Measurements from ENCODE around the gene TMC3.

The TMC3 gene

DNA sequence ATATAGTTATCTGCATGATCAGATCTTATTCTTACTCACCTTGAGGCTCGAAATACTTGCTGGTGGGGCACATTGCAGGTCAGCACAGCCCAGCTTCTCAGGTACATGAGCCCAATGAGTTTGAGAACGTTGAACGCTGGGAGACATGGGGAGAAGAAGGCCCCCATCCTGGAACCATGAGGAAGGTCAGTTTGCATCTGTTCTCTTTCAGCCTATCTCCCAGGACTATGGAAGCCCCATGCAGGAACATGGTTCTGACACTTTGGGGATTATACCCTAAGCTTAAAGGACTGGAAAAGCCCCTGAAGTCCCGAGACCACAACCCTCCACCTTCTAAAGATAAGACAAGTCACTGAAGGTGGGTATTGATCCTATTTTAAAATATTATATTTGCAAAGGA lies 32.7 kb downstream of the TMC3 start:
- no peak for DNase-seq

- DNase-seq = no peak
These were observed 34.2 kb downstream of the TMC3 start for GRCh38 chr15:81339851-81340250.

DNA sequence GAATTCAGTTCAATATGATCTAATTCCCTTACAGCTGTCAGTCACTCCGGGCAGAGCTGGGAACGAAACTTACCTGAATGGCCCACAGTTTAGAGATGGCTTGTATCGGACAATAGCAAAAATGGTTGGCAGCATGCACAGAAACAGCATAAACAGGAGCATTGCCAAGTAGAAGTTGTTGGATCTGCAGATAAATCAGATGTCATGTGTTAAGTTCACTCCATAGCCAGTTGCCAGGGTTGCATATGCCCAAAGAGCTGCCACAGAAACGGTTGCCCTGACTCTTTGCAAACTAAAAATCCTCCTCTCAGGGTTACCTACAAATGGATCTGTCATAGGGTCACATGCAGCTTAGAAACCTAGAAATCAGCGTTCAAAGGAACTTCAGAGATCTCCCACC lies 34.7 kb downstream of the TMC3 start:
- DNase-seq = no peak

GRCh38 chr15:81338170-81339007 lies 35.6 kb downstream of the TMC3 start:
- no peak for DNase-seq

GRCh38 chr15:81337713-81338157 lies 36.3 kb downstream of the TMC3 start:
- no peak for DNase-seq

DNA sequence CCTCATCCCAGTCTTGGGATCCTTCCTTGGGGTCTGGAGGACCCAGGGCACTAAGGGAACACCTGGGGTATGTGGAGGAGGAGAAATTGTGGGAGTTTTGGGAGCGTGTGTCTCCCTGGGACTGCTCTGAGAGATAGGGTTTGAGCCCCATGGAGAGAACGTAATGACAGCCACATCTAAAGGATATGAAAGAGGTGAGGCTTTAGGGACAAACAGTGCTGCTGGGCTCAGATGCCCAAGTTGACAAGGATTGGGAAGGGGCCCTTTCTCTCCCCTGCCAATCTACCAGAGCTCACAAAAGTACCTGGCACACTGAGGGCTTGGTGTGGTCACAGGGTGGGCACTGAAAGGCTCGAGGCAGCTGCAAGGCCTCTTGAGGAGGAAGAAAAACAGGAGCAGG lies 36.8 kb downstream of the TMC3 start:
- DNase-seq = no peak

DNA sequence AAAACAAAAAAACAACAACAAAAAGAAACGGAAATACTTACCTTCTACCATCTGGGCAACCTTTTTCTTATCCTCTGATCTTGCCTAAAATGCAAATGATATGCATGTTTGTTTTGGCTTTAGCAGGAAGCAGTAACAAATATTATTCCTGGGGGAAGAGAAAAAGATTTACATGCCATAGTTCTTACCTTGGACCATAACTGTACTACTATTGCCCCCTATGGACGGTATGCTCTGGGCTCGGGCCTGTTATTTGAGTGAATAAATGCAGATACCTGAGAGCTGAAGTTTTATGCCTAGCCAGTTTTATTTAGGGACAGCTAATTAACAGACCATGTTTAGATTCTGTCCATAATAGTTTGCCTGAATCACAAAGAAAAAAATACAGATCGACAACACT lies 37.4 kb downstream of the TMC3 start:
- no peak for DNase-seq

DNA sequence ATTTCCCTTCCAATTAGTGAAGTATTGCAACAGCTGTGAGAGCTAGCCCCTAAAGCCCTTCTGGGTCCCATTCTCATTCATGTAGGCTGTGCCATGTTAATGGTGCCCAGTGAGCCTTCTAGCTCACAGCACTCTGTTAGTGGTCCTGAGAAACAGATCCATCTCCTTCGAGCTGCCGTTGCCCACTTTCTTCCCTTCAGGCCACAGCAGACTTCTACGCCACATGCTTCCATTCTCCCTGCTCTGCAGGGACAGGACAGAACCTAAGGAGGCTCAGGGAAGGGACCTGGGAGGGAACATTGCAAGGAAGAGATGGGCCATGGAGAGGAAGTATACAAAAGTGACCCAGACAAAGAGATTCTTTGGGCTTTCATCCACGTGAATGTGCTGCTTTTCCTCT lies 38.4 kb downstream of the TMC3 start:
- DNase-seq = no peak

- no peak for DNase-seq
These were observed 39.1 kb downstream of the TMC3 start for GRCh38 chr15:81334768-81335435.

DNA sequence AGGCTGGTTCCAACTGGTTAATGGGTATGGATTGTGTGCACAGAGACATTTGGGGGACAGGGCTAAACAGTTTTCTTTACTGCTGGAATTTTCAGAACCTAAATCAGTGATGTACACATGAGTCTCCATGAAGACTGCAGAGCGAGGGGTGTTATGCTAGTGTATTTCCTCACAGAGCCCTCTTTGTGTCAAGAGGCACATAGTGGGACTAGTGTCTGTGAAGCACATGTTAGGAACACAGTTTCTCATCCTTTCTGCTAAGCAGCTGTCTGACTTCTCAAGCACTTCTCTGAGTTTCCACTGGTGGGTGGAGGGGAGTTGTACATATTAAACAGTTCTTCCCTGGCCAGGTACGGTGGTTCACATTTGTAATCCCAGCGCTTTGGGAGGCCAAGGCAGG lies 40.6 kb downstream of the TMC3 start:
- peak; percentile 45 for DNase-seq

- DNase-seq = peak; percentile 51
These were observed 41.7 kb downstream of the TMC3 start for GRCh38 chr15:81332326-81332725.

DNA sequence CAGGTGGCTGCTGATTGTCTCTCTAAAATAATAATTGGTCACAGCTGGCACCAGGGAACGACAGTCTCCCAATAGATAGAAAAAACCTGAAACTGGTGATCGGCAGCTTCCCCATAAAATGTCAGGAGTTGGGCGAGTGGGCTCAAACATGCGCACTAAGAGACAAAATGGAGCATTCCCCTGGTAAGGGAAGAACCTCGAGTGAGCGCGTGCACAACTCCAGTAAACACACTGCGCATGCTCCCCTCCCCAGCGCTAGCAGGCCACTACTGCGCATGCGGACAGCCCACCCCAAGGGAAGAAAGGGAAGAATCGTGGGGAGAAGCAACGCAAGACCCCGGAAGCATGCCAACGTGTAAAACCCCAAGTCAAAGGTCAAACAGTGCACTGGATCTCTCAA lies 42.4 kb downstream of the TMC3 start:
- DNase-seq = peak; percentile 41

DNA sequence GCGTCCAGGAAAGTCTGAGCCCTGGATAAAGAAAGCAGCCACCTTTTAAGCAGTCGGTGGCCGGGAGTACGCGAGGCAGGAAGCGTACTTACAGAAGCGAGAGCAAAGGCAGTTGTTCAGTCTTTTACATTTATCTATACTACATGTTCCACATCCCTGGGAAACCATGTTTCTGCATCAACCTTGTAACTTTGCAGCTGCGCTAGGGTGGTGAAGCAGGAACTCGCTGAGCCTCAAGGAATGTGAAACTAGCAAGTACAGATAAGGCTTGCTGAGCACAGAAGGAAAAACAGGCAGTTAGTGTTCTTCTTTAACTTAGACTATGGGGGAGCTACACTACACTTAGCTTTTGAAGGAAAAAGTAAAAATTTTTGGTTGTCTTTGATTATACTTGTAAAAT lies 42.9 kb downstream of the TMC3 start:
- peak; percentile 50 for DNase-seq

DNA sequence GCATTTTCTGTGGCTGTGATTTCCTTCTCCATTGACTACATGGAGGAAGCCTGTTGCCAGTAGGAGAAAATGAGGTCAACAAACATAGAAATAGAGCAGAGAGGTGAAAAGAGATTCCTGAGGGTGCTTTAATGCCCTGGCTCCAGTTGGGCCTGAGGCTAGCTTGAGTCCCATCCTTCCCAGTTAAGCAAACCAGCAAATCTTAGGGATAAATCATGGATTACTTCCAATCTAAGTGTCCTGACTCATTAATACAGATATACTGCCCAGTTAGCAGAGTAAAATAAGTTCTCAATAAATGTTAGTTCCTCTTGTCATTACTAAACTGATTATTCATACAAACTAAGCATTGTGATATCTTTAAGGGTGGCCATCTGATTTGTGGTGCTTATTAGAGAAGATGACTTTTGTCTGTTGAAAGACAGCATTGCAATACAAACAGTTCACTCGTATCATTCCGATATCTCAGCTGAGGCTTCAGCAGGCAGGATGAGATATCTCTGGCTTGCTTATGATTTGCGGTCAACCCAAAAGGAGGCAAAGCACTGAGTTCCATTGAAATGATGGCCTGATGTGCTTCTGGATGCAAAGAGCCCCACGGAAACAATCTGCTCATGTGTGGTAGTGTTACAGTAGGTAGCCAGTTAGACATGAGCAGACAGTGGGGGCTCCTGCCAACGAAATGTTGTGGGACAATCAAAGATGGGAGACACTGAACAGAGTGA lies 43.5 kb downstream of the TMC3 start:
- peak; percentile 50 for DNase-seq

GRCh38 chr15:81329446-81329845 lies 44.6 kb downstream of the TMC3 start:
- DNase-seq = no peak

DNA sequence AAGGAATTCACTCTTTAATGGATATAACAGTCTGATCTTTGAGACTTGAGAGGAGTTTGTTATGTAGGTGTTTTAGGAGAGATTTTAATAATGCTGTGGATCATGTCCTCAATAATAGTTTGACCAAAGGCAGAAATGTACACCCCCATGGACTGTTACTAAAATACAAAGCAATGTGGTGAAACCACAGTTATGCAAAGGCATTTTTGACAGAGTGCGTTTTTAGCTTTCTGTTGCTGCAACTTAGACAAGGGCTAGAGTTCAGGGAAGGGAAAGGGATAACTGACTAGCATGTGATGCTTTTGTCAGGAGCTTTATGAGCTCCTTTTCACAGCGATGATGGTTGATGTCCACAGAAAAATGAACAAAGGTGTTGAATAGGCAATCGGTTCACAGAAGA lies 46.5 kb downstream of the TMC3 start:
- DNase-seq = no peak

DNA sequence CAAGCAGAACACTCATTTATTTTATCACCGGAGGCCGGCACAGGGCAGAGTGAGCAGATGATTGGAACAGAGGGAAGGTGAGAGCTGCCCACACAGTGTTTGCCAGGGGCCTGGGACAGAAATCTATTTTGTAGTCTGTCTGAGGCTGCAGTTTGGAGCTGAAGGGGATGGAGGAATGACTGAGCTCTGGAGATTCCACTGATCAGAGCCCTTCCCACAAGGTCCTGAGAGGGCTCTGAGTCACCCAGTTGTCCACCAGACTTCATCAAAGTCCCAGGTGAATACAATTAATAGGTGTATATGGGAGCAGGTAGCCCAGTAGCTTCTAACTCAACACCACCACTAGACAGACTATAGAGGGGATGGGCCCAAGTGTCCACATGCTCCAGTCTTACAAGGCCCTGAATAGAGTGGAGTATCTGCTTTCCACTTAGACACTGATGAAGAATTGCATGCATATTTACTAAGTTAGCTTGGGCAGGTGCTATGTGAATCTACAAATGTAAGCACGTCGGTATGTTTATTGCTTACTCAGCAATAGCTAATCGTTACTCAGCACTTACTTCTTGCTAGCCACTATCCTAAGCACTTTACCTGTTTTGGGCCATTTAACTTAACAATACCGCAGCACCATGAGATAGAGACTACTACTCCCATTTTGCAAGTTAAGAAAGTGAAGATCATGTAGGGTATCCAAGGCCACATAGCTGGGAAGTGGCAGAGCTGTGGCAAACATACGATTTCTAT lies 47.4 kb downstream of the TMC3 start:
- no peak for DNase-seq

DNA sequence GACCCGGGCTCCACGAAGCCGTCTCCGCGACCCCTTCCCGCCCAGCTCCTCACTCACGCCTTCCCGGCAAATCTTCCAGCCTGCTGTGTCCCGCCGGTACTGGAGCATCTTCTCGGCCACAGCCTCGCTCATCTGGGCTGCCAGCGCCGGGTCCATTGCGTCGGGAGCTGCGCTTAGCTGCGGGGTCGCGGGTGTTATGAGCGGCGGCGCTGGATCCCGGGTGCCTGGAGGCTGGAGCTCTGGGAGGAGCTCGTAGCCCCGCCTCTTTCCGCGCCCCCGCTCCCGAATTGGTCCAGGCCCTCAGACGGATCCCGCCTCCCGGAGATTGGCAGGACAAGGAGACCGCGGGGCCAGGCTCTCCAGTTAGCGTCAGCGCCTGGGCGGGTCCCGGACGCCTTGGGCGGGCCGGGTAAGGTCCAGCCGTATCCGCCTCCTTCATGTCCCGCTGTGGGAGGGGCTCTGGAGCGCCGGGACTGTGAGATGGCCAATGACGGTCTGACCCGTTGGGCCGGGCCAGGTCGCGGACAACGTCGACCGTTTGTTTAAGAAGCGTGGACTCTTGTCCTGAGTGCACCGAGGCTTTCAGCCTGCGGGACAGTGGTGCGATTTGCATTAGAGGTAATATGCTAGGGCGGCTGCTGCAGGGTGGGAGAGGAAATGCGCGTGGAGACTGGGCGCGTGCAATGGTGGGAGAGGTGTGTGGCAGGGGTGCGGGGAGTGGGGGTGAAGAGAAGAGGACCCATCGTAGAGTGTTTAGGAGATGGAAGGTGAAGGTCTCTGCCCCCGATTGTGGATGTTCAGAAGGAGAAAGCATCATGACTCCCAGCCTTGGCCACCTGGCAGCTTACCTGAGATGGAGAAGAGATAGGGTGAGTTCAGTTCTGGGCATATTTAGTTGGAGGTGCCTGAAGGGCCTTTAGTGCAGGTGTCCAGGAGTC lies 49.8 kb downstream of the TMC3 start, which contains the start of gene STARD5:
STARD5 (minus strand) TSS at position 198 of the 938 bp plus-strand sequence; CDS start at position 156, 42 bp downstream.
- peak; percentile 98 for DNase-seq

GRCh38 chr15:81323559-81323943 lies 50.5 kb downstream of the TMC3 start:
- no peak for DNase-seq

DNA sequence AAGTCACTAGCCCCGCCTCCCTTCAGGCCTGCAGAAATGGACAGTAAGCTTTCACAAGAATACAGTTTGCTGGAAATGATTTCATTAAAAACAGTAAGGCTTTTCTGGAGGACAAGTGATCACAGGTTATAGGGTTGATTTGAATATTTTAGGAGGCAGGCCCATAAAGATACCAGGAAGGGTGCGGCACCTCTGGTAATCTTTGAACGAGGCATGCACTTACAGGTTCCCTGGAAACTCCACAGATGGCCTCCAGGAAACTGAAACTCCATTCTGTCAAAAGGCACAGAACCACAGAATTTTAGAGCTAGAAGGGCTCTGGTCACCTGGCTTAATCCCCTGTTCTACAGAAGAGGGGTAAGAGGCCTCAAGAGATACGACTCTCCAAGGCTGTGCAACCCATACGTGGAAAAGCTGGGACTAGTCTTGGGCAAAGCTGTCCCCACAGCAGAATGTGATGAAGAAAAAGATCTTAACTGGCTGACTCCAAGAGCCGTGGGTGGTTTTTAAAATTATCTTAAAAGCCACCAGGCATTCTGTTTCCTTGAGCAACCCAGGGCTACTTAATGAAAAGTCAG lies 51.2 kb downstream of the TMC3 start:
- no peak for DNase-seq

- DNase-seq = no peak
These were observed 52.3 kb downstream of the TMC3 start for GRCh38 chr15:81321667-81322066.

All from activated CD8-positive, alpha-beta memory T cell treated with anti-CD3 and anti-CD28 coated beads for 24 hours (primary cell).